K562 (cell line): ENCODE results near the gene COMMD10.

ENCODE experiments used
- ATF6 ChIP-seq: sonication (generic); formaldehyde crosslinking; IDR thresholded peaks from 2 replicates; pipeline ENCODE4 v1.4.0; 2020; ENCODE audit warnings: mild to moderate bottlenecking, missing genetic modification reagents
- CHD2 ChIP-seq: IDR thresholded peaks from 2 replicates; pipeline ENCODE4 v1.6.1; 2011; ENCODE audit warnings: low read depth, low read length
- CTCF ChIP-seq, 3 experiments: IDR thresholded peaks in 2 of 3; conservative IDR thresholded peaks in 1 of 3; 2 replicates each; pipeline ENCODE4 v1.5.1; 2011 to 2012; ENCODE audit warnings: low read length in 3 of 3, mild to moderate bottlenecking in 3 of 3, control low read depth in 2 of 3, improper control_type of control experiment in 1 of 3, inconsistent platforms in 1 of 3, low read depth in 1 of 3, mixed read lengths in 1 of 3, moderate library complexity in 1 of 3; ENCODE audit not compliant: insufficient read depth in 2 of 3
- ELF1 ChIP-seq: fragments of 200-800 bp; sonication (Bioruptor generic); IDR thresholded peaks from 2 replicates; pipeline ENCODE4 v1.6.1; 2016; ENCODE audit warnings: missing genetic modification characterization, missing compliant biosample characterization
- HDAC2 ChIP-seq: fragments of 450-650 bp; IDR thresholded peaks from 2 replicates; pipeline ENCODE4 v1.6.1; 2016; ENCODE audit warnings: mild to moderate bottlenecking
- MED1 ChIP-seq: sonication (generic); formaldehyde crosslinking; IDR thresholded peaks from 2 replicates; pipeline ENCODE4 v1.8.1; 2023; ENCODE audit warnings: missing genetic modification reagents, borderline replicate concordance
- MEF2A ChIP-seq: IDR thresholded peaks from 2 replicates; pipeline ENCODE4 v1.6.1; 2011; ENCODE audit warnings: low read depth, mild to moderate bottlenecking, low read length, moderate library complexity; ENCODE audit not compliant: control insufficient read depth
- NR2C1 ChIP-seq, 2 experiments: fragments of 450-650 bp; IDR thresholded peaks; 2 replicates each; pipeline ENCODE4 v1.6.1; 2017; ENCODE audit warnings: mild to moderate bottlenecking in 2 of 2, antibody characterized with exemption in 1 of 2, inconsistent platforms in 1 of 2, missing compliant biosample characterization in 1 of 2, missing genetic modification characterization in 1 of 2
- NR3C1 ChIP-seq: sonication (generic); formaldehyde crosslinking; IDR thresholded peaks from 2 replicates; pipeline ENCODE4 v1.8.1; 2022; ENCODE audit warnings: missing genetic modification reagents
- POLR2A ChIP-seq: fragments of 450-650 bp; conservative IDR thresholded peaks from 2 replicates; pipeline ENCODE4 v1.6.1; 2016
- RREB1 ChIP-seq: fragments of 250-450 bp; sonication (Bioruptor Pico); IDR thresholded peaks from 2 replicates; pipeline ENCODE4 v1.4.0; 2020
- USF2 ChIP-seq: sonication (generic); formaldehyde crosslinking; IDR thresholded peaks from 2 replicates; pipeline ENCODE4 v1.5.0; 2020; ENCODE audit warnings: missing genetic modification reagents
- ZBTB1 ChIP-seq: sonication (generic); formaldehyde crosslinking; IDR thresholded peaks from 2 replicates; pipeline ENCODE4 v1.8.1; 2023; ENCODE audit warnings: missing genetic modification reagents, low read depth, mild to moderate bottlenecking, borderline replicate concordance
- ZNF609 ChIP-seq: sonication (generic); formaldehyde crosslinking; IDR thresholded peaks from 2 replicates; pipeline ENCODE4 v1.8.1; 2023; ENCODE audit warnings: missing genetic modification reagents, mild to moderate bottlenecking, borderline replicate concordance

GRCh38 chr5:116315531-116315930 is 230.7 kb downstream of the COMMD10 start:
- TF ChIP-seq CTCF (IDR thresholded peaks at IDR 0.05 in 2 of 3, conservative IDR thresholded peaks at IDR 0.05 in 1 of 3; ENCODE audit: insufficient read depth in 2 of 3, low read depth in 1 of 3, low read length in 3 of 3) (no peak), ZBTB1 (no peak), RREB1 (no peak), POLR2A (no peak), ELF1 (tag) (no peak), NR3C1 (no peak), NR2C1 (IDR thresholded peaks at IDR 0.05) (no peak), NR2C1 (tag; IDR thresholded peaks at IDR 0.05) (no peak), CHD2 (no peak), USF2 (CRISPR knock-in tag) (no peak), MEF2A (no peak), MED1 (CRISPR knock-in tag) (no peak), ATF6 (no peak), ZNF609 (CRISPR knock-in tag) (no peak), HDAC2 (no peak)
